Measurements from ENCODE around the gene DENR. TPM values are rescaled to one million over a fixed set of nuclear protein-coding genes. Genes with fewer than 3 reads are reported as not detected.

DENR gene
- total and polyA plus RNA-seq, 9 donors: 13.0 to 35.5 (median 27.7) TPM

GRCh38 chr12:122807651-122808050, 55.0 kb downstream of the DENR start:
- Histone ChIP-seq H3K27ac (no peak overlapping the region), H3K9me3 (no peaks in the 10 kb centered on the region), H3K4me1 (ENCODE audit: insufficient read depth) (no peaks in the 10 kb centered on the region), H3K27me3 (no peaks in the 10 kb centered on the region), H3K36me3 (no peaks in the 10 kb centered on the region), H3K4me3 (no peak overlapping the region)
- no peak for DNase-seq
- intact Hi-C loops (cut with DNase I): no loop called here
- 96 to 100% (median 98%) methylated on average over 1 of the region's 1 CpG for WGBS, 3 donors
- no peak for TF ChIP-seq POLR2A (IDR thresholded peaks at IDR 0.05)
- no peak for TF ChIP-seq EP300 (IDR thresholded peaks at IDR 0.05)
- no peak for TF ChIP-seq CTCF (IDR thresholded peaks at IDR 0.05)

DNA sequence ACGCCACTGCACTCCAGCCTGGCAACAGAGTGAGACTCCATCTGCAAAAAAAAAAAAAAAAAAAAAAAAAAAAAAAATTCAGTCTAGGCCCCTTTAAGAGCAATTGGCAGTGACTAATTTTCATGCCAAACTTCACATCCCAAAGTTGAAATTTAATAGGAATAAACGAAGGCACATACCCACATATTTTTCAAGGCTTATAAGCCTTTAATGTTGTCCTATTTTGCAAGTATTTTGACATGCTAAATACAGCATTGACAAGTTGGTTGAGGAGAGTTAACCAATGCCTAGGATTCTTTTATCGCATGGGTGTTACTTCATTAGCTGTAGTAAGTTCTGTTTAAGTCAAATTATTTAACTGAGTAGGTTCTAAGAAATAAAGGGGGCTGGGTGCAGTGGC, 59.2 kb downstream of the DENR start:
- TF ChIP-seq POLR2A (IDR thresholded peaks at IDR 0.05) (no peak), CTCF (IDR thresholded peaks at IDR 0.05) (no peak), EP300 (IDR thresholded peaks at IDR 0.05) (no peak)
- no peak for DNase-seq
- 58 to 63% (median 62%) methylated on average over 3 of the region's 3 CpGs for WGBS, 3 donors
- no peaks in the 10 kb centered on the region for H3K4me1 ChIP-seq (ENCODE audit: insufficient read depth)
- no peaks in the 10 kb centered on the region for H3K36me3 ChIP-seq
- no peaks in the 10 kb centered on the region for H3K27me3 ChIP-seq
- no peak overlapping the region for H3K27ac ChIP-seq
- no peak overlapping the region for H3K4me3 ChIP-seq
- intact Hi-C loops (cut with DNase I): no loop called here
- no peaks in the 10 kb centered on the region for H3K9me3 ChIP-seq

DNA sequence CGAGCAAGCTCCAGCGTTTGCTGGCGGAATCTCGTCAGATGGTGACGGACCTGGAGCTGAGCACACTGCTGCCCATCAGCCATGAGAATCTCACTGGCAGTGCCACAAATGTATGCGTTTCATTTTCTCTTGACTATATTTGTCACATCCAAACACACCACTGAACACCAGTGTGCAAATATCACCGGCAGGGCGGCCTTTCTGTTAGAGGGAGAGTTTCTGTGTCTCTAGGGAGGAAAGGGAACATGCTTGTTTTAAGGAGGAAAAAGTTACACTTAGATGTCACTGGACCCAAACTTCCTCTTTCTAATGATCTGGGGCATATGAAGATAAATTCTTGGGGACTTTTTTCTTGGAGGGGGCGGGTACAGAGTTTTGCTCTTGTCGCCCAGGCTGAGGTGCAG, 60.7 kb downstream of the DENR start:
- Histone ChIP-seq H3K4me1 (ENCODE audit: insufficient read depth) (no peaks in the 10 kb centered on the region), H3K27ac (no peak overlapping the region), H3K36me3 (no peaks in the 10 kb centered on the region), H3K4me3 (no peak overlapping the region), H3K9me3 (no peaks in the 10 kb centered on the region), H3K27me3 (no peaks in the 10 kb centered on the region)
- WGBS, 3 donors: 75 to 83% (median 83%) methylated on average over 10 of the region's 10 CpGs
- intact Hi-C loops (cut with DNase I): no loop called here
- TF ChIP-seq CTCF (IDR thresholded peaks at IDR 0.05): no peak
- TF ChIP-seq POLR2A (IDR thresholded peaks at IDR 0.05): no peak
- TF ChIP-seq EP300 (IDR thresholded peaks at IDR 0.05): no peak
- no peak for DNase-seq

DNA sequence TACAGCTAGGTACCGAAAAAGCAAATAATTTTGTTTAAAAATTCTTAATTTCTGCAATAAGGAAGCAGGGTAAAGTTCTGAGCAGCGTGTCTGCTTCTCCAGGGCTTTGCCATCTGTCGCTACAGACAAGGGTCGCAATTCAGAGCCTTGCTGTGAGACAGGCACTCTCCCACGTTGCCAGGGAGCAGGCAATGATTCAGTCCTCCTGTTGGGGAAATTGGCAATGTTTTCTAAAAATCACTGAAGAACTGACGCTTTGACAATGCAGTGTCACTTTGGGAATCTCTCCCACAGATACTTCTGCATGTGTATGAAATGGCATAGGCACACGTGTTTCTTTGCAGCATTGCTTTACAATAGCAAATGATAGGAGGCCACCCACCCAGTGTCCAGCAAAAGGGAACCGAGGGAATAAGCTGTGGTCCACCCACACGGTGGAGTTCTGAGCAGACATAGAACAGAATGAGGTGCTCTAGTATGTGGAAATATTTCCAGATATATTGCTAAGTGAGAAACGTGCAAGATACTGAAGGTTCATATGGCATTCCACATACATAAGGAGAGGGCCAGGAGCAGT, 66.7 kb downstream of the DENR start:
- Histone ChIP-seq H3K4me3 (no peak overlapping the region), H3K36me3 (no peaks in the 10 kb centered on the region), H3K27me3 (no peaks in the 10 kb centered on the region), H3K9me3 (no peaks in the 10 kb centered on the region), H3K27ac (no peak overlapping the region), H3K4me1 (ENCODE audit: insufficient read depth) (no peaks in the 10 kb centered on the region)
- no peak for DNase-seq
- intact Hi-C loops (cut with DNase I): no loop called here
- TF ChIP-seq EP300 (IDR thresholded peaks at IDR 0.05) (no peak), POLR2A (IDR thresholded peaks at IDR 0.05) (no peak), CTCF (IDR thresholded peaks at IDR 0.05) (no peak)
- WGBS, 3 donors: 48 to 54% (median 51%) methylated on average over 10 of the region's 10 CpGs

All from ovary (tissue), 9 donors.